ENCODE data around the gene PCDHGB2. TPM values are rescaled to one million over a fixed set of nuclear protein-coding genes. Genes with fewer than 3 reads are reported as not detected.

Gene PCDHGB2
- total RNA-seq, 1 experiment from 2014 or later = 4.1 TPM

DNA sequence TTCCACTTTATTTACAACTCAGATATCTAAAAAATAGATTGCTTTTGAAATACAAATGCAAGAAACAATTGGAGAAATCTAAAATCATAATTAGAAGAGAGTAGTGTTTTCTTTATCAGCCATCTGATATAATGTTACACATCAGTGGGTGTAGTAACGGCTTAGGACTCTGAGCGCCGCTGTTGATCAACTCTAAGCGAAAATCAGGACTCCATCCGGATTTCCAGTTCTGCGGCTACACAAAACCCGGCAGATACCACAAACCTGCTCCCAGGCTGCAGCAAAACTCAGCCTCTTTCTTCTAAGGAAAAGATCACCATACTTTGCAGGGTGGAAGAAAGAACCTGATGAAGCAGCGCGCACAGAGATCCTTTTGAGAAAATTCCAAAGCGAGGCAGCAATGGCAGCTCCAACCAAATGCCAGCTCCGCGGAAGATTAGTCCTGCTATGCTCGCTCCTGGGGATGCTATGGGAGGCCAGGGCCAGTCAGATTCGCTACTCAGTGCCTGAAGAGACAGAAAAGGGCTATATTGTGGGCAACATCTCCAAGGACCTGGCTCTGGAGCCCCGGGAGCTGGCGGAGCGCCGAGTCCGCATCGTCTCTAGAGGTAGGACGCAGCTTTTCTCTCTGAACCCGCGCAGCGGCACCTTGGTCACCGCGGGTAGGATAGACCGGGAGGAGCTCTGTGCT is 42.9 kb downstream of the PCDHGB2 start, which contains the start of gene PCDHGA9 (continued):
- TF ChIP-seq, protein P1, sequence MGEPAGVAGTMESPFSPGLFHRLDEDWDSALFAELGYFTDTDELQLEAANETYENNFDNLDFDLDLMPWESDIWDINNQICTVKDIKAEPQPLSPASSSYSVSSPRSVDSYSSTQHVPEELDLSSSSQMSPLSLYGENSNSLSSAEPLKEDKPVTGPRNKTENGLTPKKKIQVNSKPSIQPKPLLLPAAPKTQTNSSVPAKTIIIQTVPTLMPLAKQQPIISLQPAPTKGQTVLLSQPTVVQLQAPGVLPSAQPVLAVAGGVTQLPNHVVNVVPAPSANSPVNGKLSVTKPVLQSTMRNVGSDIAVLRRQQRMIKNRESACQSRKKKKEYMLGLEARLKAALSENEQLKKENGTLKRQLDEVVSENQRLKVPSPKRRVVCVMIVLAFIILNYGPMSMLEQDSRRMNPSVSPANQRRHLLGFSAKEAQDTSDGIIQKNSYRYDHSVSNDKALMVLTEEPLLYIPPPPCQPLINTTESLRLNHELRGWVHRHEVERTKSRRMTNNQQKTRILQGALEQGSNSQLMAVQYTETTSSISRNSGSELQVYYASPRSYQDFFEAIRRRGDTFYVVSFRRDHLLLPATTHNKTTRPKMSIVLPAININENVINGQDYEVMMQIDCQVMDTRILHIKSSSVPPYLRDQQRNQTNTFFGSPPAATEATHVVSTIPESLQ (CRISPR knock-in tag; IDR thresholded peaks at IDR 0.05) = no peak
- TF ChIP-seq, protein P2, sequence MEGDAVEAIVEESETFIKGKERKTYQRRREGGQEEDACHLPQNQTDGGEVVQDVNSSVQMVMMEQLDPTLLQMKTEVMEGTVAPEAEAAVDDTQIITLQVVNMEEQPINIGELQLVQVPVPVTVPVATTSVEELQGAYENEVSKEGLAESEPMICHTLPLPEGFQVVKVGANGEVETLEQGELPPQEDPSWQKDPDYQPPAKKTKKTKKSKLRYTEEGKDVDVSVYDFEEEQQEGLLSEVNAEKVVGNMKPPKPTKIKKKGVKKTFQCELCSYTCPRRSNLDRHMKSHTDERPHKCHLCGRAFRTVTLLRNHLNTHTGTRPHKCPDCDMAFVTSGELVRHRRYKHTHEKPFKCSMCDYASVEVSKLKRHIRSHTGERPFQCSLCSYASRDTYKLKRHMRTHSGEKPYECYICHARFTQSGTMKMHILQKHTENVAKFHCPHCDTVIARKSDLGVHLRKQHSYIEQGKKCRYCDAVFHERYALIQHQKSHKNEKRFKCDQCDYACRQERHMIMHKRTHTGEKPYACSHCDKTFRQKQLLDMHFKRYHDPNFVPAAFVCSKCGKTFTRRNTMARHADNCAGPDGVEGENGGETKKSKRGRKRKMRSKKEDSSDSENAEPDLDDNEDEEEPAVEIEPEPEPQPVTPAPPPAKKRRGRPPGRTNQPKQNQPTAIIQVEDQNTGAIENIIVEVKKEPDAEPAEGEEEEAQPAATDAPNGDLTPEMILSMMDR (IDR thresholded peaks at IDR 0.05) = no peak
- no peak for TF ChIP-seq MLX (CRISPR knock-in tag; IDR thresholded peaks at IDR 0.05)

DNA sequence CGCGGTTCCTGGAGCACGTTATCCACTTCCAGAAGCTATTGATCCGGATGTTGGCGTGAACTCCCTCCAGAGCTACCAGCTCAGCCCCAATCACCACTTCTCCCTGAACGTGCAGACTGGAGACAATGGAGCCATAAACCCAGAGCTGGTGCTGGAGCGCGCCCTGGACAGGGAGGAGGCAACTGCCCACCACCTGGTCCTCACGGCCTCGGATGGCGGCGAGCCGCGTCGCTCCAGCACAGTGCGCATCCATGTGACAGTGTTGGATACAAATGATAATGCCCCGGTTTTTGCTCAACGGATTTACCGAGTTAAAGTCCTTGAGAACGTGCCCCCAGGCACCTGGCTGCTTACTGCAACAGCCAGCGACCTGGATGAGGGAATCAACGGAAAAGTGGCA is 43.6 kb downstream of the PCDHGB2 start:
- peaks cover 17% of the 10 kb centered on the region for H3K27me3 Mint-ChIP-seq (ENCODE audit: low read depth)
- peaks cover 49% of the 10 kb centered on the region for H3K36me3 Mint-ChIP-seq
- ATAC-seq (no peak), DNase-seq (ENCODE audit: low spot score) (no peak)
- H3K9me3 Mint-ChIP-seq = peaks cover 43% of the 10 kb centered on the region
- no peak overlapping the region for H3K27ac Mint-ChIP-seq
- peaks cover 3% of the 10 kb centered on the region for H3K4me1 Mint-ChIP-seq
- ChIA-PET POLR2A (no interaction called here), CTCF (interaction anchor here (0.6 to 1.7 kb wide), 9 partner anchors 10 to 160 kb away, joined by 3 to 15 read pairs (median 5); partner anchors contain the start of genes PCDHGA10, PCDHGA11, PCDHGA8 and PCDHGB3)
- no peak for TF ChIP-seq PREB (CRISPR knock-in tag; IDR thresholded peaks at IDR 0.05; ENCODE audit: borderline replicate concordance)
- TF ChIP-seq CREB1 (CRISPR knock-in tag; IDR thresholded peaks at IDR 0.05) = no peak
- no peak for TF ChIP-seq FOXP1 (CRISPR knock-in tag; IDR thresholded peaks at IDR 0.05; ENCODE audit: borderline replicate concordance)
- no peak for TF ChIP-seq ETV6 (CRISPR knock-in tag; IDR thresholded peaks at IDR 0.05)
- TF ChIP-seq ZNF263 (CRISPR knock-in tag; IDR thresholded peaks at IDR 0.05; ENCODE audit: low read depth) = no peak
- TF ChIP-seq GTF2I (CRISPR knock-in tag; conservative IDR thresholded peaks at IDR 0.05) = no peak
- no peak for TF ChIP-seq CBFB (CRISPR knock-in tag; IDR thresholded peaks at IDR 0.05; ENCODE audit: low read depth)
- no peak for TF ChIP-seq ERG (CRISPR knock-in tag; IDR thresholded peaks at IDR 0.05)
- TF ChIP-seq ZSCAN18 (CRISPR knock-in tag; IDR thresholded peaks at IDR 0.05) = no peak
- no peak for TF ChIP-seq ZNF317 (CRISPR knock-in tag; IDR thresholded peaks at IDR 0.05; ENCODE audit: borderline replicate concordance, low read depth)
- TF ChIP-seq, protein P3, sequence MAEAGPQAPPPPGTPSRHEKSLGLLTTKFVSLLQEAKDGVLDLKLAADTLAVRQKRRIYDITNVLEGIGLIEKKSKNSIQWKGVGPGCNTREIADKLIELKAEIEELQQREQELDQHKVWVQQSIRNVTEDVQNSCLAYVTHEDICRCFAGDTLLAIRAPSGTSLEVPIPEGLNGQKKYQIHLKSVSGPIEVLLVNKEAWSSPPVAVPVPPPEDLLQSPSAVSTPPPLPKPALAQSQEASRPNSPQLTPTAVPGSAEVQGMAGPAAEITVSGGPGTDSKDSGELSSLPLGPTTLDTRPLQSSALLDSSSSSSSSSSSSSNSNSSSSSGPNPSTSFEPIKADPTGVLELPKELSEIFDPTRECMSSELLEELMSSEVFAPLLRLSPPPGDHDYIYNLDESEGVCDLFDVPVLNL (CRISPR knock-in tag; IDR thresholded peaks at IDR 0.05; ENCODE audit: borderline replicate concordance, low read depth) = no peak
- TF ChIP-seq SP1 (CRISPR knock-in tag; conservative IDR thresholded peaks at IDR 0.05) = no peak
- TF ChIP-seq, protein P4, sequence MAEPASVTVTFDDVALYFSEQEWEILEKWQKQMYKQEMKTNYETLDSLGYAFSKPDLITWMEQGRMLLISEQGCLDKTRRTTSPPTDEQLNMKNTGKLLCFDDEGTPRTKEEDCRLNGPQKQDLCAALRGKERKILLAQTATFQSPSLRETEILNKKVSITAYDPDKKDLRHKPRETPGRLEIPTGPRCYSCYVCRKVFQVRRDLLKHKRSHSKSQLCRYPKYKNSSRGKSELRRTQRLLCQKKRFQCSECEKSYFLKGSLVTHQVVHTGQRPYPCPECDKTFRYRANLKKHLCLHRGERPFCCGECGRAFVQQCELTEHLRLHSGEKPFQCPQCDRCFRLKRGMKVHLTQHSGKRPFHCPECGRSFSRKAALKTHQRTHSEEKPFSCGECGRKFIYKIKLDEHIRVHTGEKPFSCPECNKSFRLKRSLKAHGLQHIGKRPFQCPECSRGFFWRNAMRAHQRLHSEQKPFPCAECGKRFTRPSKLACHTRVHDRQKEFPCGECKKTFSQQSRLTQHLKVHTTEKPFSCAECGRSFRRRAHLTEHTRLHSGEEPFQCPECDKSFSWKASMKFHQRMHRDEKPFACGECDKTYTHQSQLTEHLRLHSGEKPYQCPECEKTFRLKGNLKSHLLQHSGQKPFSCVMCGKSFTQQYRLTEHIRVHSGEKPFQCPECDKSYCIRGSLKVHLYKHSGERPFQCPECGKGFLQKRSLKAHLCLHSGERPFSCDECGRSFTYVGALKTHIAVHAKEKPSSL (CRISPR knock-in tag; conservative IDR thresholded peaks at IDR 0.05) = no peak
- TF ChIP-seq PRRX2 (CRISPR knock-in tag; IDR thresholded peaks at IDR 0.05) = no peak
- TF ChIP-seq OVOL2 (CRISPR knock-in tag; IDR thresholded peaks at IDR 0.05; ENCODE audit: borderline replicate concordance) = no peak
- TF ChIP-seq SMAD3 (CRISPR knock-in tag; IDR thresholded peaks at IDR 0.05; ENCODE audit: borderline replicate concordance) = no peak
- no peak overlapping the region for H3K4me3 Mint-ChIP-seq

Measured in WTC11 (cell line).